OCI-LY1 (cell line): ENCODE results near the gene ALDH3A2.

Experiments
- H2AFZ ChIP-seq: fragments of 200-600 bp; sonication (generic), shearing (Covaris generic); 2 replicates; pipeline ENCODE4 v1.6.0; 2014; ENCODE audit warnings: antibody characterized with exemption, mild to moderate bottlenecking, low read length
- H3F3A ChIP-seq: fragments of 200-600 bp; sonication (generic), shearing (Covaris generic); 2 replicates; pipeline ENCODE4 v1.6.0; 2014; ENCODE audit warnings: mild to moderate bottlenecking, antibody characterized with exemption, low read length, moderate library complexity; ENCODE audit not compliant: insufficient read depth
- H3K27ac ChIP-seq: fragments of 200-600 bp; sonication (generic); 2 replicates; pipeline ENCODE4 v1.5.1; 2014; ENCODE audit warnings: low read length, mixed run types, mild to moderate bottlenecking, low read depth; ENCODE audit not compliant: poor library complexity, severe bottlenecking
- H3K27me3 ChIP-seq: fragments of 200-600 bp; sonication (generic); 2 replicates; pipeline ENCODE4 v1.6.0; 2014; ENCODE audit warnings: antibody characterized with exemption, mild to moderate bottlenecking, low read length, moderate library complexity; ENCODE audit not compliant: insufficient read depth
- H3K36me3 ChIP-seq: fragments of 200-600 bp; sonication (generic); 2 replicates; pipeline ENCODE4 v1.6.1; 2014; ENCODE audit warnings: mild to moderate bottlenecking, antibody characterized with exemption, low read length, moderate library complexity, mixed read lengths; ENCODE audit not compliant: insufficient read depth
- H3K4me1 ChIP-seq: fragments of 200-600 bp; sonication (generic); 2 replicates; pipeline ENCODE4 v1.5.1; 2014; ENCODE audit warnings: mild to moderate bottlenecking, low read length, moderate library complexity; ENCODE audit not compliant: insufficient read depth, severe bottlenecking
- H3K4me2 ChIP-seq: fragments of 200-600 bp; sonication (generic), shearing (Covaris generic); 2 replicates; pipeline ENCODE4 v1.6.1; 2014; ENCODE audit warnings: low read length
- H3K4me3 ChIP-seq: fragments of 200-600 bp; sonication (generic); 2 replicates; pipeline ENCODE4 v1.5.1; 2014; ENCODE audit warnings: low read length, low read depth, mild to moderate bottlenecking, mixed read lengths; ENCODE audit not compliant: poor library complexity, severe bottlenecking
- H3K79me2 ChIP-seq: fragments of 200-600 bp; shearing (Covaris generic); 2 replicates; pipeline ENCODE4 v1.6.1; 2016; ENCODE audit warnings: mixed run types, low read length, mixed read lengths; ENCODE audit not compliant: insufficient read depth
- H3K9ac ChIP-seq: fragments of 200-600 bp; sonication (generic), shearing (Covaris generic); 2 replicates; pipeline ENCODE4 v1.6.1; 2014; ENCODE audit warnings: mild to moderate bottlenecking, low read length, mixed read lengths
- H3K9me2 ChIP-seq: fragments of 200-600 bp; sonication (generic), shearing (Covaris generic); 2 replicates; pipeline ENCODE4 v1.6.1; 2014; ENCODE audit warnings: low read depth, mild to moderate bottlenecking, low read length, mixed read lengths
- H3K9me3 ChIP-seq: fragments of 200-600 bp; shearing (Covaris generic); 2 replicates; pipeline ENCODE4 v1.6.1; 2014; ENCODE audit warnings: low read length, mixed read lengths
- H4K20me1 ChIP-seq: fragments of 200-600 bp; sonication (generic), shearing (Covaris generic); 2 replicates; pipeline ENCODE4 v1.6.0; 2016; ENCODE audit warnings: mild to moderate bottlenecking, low read length; ENCODE audit not compliant: insufficient read depth
- CTCF ChIP-seq: fragments of 200-600 bp; sonication (generic), shearing (Covaris generic); IDR thresholded peaks from 2 replicates; pipeline ENCODE4 v1.5.1; 2017; ENCODE audit warnings: mild to moderate bottlenecking, antibody characterized with exemption, low read length, moderate library complexity, mixed read lengths
- EZH2 ChIP-seq: fragments of 200-600 bp; sonication (generic), shearing (Covaris generic); IDR thresholded peaks from 2 replicates; pipeline ENCODE4 v1.8.0; 2017; ENCODE audit warnings: borderline replicate concordance, mixed run types, mild to moderate bottlenecking, antibody characterized with exemption, low read length, moderate library complexity, mixed read lengths

Gene ALDH3A2

GRCh38 chr17:19703106-19703827 lies 54.7 kb downstream of the ALDH3A2 start:
- H3K79me2 ChIP-seq: no peaks in the 10 kb centered on the region
- H3K4me2 ChIP-seq: no peak overlapping the region
- no peaks in the 10 kb centered on the region for H3K9me3 ChIP-seq
- H3K27me3 ChIP-seq: no peaks in the 10 kb centered on the region; the same call in 1 of the 2 replicates
- H3K36me3 ChIP-seq: no peaks in the 10 kb centered on the region
- no peak overlapping the region for H3K27ac ChIP-seq
- H3K9me2 ChIP-seq: no peaks in the 10 kb centered on the region
- no peak overlapping the region for H3K4me3 ChIP-seq
- no peaks in the 10 kb centered on the region for H3F3A ChIP-seq
- H3K4me1 ChIP-seq: no peaks in the 10 kb centered on the region
- H4K20me1 ChIP-seq: no peaks in the 10 kb centered on the region
- no peak overlapping the region for H3K9ac ChIP-seq
- no peak overlapping the region for H2AFZ ChIP-seq
- TF ChIP-seq EZH2: no peak
- TF ChIP-seq CTCF: no peak

DNA sequence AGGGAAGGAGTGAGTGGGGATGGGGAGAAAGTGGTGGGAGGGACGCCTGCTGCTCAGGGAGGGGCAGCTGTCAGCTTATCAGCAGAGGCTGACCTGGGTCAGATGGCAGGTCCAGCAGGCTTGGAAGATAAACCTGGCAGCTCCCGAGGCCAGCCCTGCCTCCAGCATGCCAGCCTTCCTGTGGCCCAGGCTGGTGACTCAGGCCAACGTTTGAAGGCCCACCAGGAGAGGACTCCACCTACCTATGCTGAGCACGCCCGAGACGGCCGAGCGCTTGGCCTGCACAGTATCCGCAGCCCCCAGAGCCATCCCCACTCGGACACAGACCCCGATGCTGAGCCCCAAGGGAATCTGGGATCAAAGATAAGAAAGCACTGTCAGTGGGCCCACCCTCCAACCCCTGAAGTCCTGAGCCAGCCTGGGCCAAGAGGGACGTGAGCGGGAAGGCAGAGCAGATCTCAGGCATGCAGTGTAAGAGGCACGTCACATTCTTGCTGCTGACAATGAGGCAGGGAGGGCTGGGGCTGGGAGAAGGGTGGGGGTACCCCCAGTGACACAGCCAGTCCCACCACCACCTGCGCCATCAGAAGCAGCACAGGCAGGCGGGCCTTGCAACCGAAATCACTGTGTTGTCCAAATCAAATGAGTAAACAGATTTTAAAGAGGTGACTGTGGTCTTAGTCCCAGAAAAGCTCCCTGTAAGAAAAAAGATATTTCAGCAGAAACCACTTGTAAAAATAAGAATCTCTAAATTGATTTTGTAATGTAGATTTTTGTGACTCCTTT lies 55.5 kb downstream of the ALDH3A2 start:
- Histone ChIP-seq H3K4me2 (no peak overlapping the region), H3K27me3 (no peaks in the 10 kb centered on the region; the same call in 1 of the 2 replicates), H3K9me2 (no peaks in the 10 kb centered on the region), H3K79me2 (no peaks in the 10 kb centered on the region), H2AFZ (no peak overlapping the region), H3F3A (no peaks in the 10 kb centered on the region), H3K9me3 (no peaks in the 10 kb centered on the region), H3K27ac (no peak overlapping the region), H3K9ac (no peak overlapping the region), H3K4me3 (no peak overlapping the region), H3K36me3 (no peaks in the 10 kb centered on the region), H4K20me1 (no peaks in the 10 kb centered on the region), H3K4me1 (no peaks in the 10 kb centered on the region)
- TF ChIP-seq EZH2 (no peak), CTCF (no peak)

DNA sequence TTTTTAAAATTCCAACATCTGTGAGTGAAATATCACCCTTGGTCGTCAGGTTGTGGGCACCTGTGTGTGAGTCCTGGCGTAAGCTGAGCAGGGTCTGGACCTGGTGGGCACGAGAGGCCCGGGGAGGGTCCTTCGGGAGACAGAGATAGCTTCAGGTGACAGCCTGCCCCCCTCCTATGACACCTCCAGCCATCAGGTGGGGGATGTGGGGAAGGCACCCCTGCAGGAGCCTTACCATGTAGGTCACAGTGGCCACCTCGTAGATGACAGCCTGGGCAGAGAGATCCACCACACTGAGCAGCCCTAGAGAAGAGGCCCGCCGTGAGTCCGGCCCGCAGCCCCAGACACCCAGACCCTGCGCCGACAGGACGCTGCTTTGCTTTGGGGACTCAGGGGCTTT lies 56.6 kb downstream of the ALDH3A2 start:
- Histone ChIP-seq H3K9me2 (no peaks in the 10 kb centered on the region), H2AFZ (no peak overlapping the region)

More for the DNA sequence above, 56.6 kb downstream of the ALDH3A2 start:
- Histone ChIP-seq H3K4me3 (no peak overlapping the region), H3K9me3 (no peaks in the 10 kb centered on the region), H3K27ac (no peak overlapping the region), H3K36me3 (no peaks in the 10 kb centered on the region), H4K20me1 (no peaks in the 10 kb centered on the region), H3K27me3 (no peaks in the 10 kb centered on the region; the same call in 1 of the 2 replicates), H3K4me2 (no peak overlapping the region), H3K9ac (no peak overlapping the region), H3F3A (no peaks in the 10 kb centered on the region), H3K4me1 (no peaks in the 10 kb centered on the region), H3K79me2 (no peaks in the 10 kb centered on the region)
- no peak for TF ChIP-seq CTCF
- no peak for TF ChIP-seq EZH2
